WTC11 (cell line): ENCODE results near the gene MMP28. TPM values are rescaled to one million over a fixed set of nuclear protein-coding genes. Genes with fewer than 3 reads are reported as not detected.

ENCODE experiments used
- ATAC-seq: fragments of 200-7000 bp; cut with Tn5 transposase; 2 replicates; pipeline ENCODE4 v1.10.0; 2021; ENCODE audit warnings: mild to moderate bottlenecking, moderate library complexity
- CTCF ChIA-PET: fragments of 300-600 bp; sonication (Branson Sonifier 250); formaldehyde crosslinking; loops from one replicate; lab custom pipeline; 2021; ENCODE audit warnings: antibody characterized with exemption; lab: Charles Lee
- POLR2A ChIA-PET: fragments of 350-600 bp; sonication (Branson Sonifier 250); formaldehyde crosslinking; loops from one replicate; lab custom pipeline; 2021; ENCODE audit warnings: antibody characterized with exemption; lab: Charles Lee
- DNase-seq: peaks from one replicate; pipeline ENCODE4 v3.0.0; 2021; ENCODE audit warnings: low spot score
- H3K27ac Mint-ChIP-seq: 2 replicates; pipeline ENCODE4 v1.8.0; 2021; ENCODE audit warnings: mixed read lengths
- H3K27me3 Mint-ChIP-seq: 2 replicates; pipeline ENCODE4 v1.8.0; 2021; ENCODE audit warnings: low read depth, mild to moderate bottlenecking, moderate library complexity, mixed read lengths
- H3K36me3 Mint-ChIP-seq: 2 replicates; pipeline ENCODE4 v1.8.0; 2021; ENCODE audit warnings: mixed read lengths
- H3K4me1 Mint-ChIP-seq: 2 replicates; pipeline ENCODE4 v1.8.0; 2022; ENCODE audit warnings: mixed read lengths
- H3K4me3 Mint-ChIP-seq: 2 replicates; pipeline ENCODE4 v1.8.0; 2021; ENCODE audit warnings: mild to moderate bottlenecking, moderate library complexity, mixed read lengths
- H3K9me3 Mint-ChIP-seq: 2 replicates; pipeline ENCODE4 v1.8.0; 2021; ENCODE audit warnings: mixed read lengths
- AR ChIP-seq: fragments of 250-450 bp; sonication (Bioruptor Pico); IDR thresholded peaks from 2 replicates; pipeline ENCODE4 v1.9.0; 2021; ENCODE audit warnings: mild to moderate bottlenecking
- CREM ChIP-seq: sonication (generic); formaldehyde crosslinking; IDR thresholded peaks from 2 replicates; pipeline ENCODE4 v1.8.1; 2022; ENCODE audit warnings: mild to moderate bottlenecking, missing genetic modification reagents, moderate library complexity
- CTCF ChIP-seq: fragments of 200-600 bp; IDR thresholded peaks from 2 replicates; pipeline ENCODE4 v1.8.0; 2022; ENCODE audit warnings: antibody characterized with exemption
- E2F4 ChIP-seq: sonication (generic); formaldehyde crosslinking; IDR thresholded peaks from 2 replicates; pipeline ENCODE4 v1.8.1; 2022; ENCODE audit warnings: low read depth, mild to moderate bottlenecking, moderate library complexity, missing genetic modification reagents, borderline replicate concordance
- ELF4 ChIP-seq: sonication (generic); formaldehyde crosslinking; IDR thresholded peaks from 2 replicates; pipeline ENCODE4 v1.8.1; 2022; ENCODE audit warnings: low read depth, mild to moderate bottlenecking, moderate library complexity, missing genetic modification reagents
- ETV6 ChIP-seq: sonication (generic); formaldehyde crosslinking; IDR thresholded peaks from 2 replicates; pipeline ENCODE4 v1.8.1; 2022; ENCODE audit warnings: mild to moderate bottlenecking, missing genetic modification reagents
- FOXP1 ChIP-seq: sonication (generic); formaldehyde crosslinking; IDR thresholded peaks from 2 replicates; pipeline ENCODE4 v1.8.0; 2022; ENCODE audit warnings: missing genetic modification reagents, mild to moderate bottlenecking, moderate library complexity, borderline replicate concordance
- JAZF1 ChIP-seq: fragments of 250-450 bp; sonication (Bioruptor Pico); IDR thresholded peaks from 2 replicates; pipeline ENCODE4 v1.9.0; 2021; ENCODE audit warnings: moderate library complexity, mild to moderate bottlenecking, inconsistent platforms
- KAT7 ChIP-seq: sonication (generic); formaldehyde crosslinking; IDR thresholded peaks from 2 replicates; pipeline ENCODE4 v1.8.1; 2023; ENCODE audit warnings: missing genetic modification reagents, mild to moderate bottlenecking, borderline replicate concordance
- NFE2L1 ChIP-seq: sonication (generic); formaldehyde crosslinking; IDR thresholded peaks from 2 replicates; pipeline ENCODE4 v1.8.1; 2023; ENCODE audit warnings: missing genetic modification reagents
- NR2C2 ChIP-seq: sonication (generic); formaldehyde crosslinking; IDR thresholded peaks from 2 replicates; pipeline ENCODE4 v1.8.0; 2022; ENCODE audit warnings: mild to moderate bottlenecking, missing genetic modification reagents
- SMAD3 ChIP-seq: sonication (generic); formaldehyde crosslinking; IDR thresholded peaks from 2 replicates; pipeline ENCODE4 v1.8.0; 2022; ENCODE audit warnings: missing genetic modification reagents, mild to moderate bottlenecking, borderline replicate concordance
- SOX15 ChIP-seq: fragments of 250-450 bp; sonication (Bioruptor Pico); IDR thresholded peaks from 2 replicates; pipeline ENCODE4 v1.9.0; 2021; ENCODE audit warnings: mild to moderate bottlenecking
- USF2 ChIP-seq: sonication (generic); formaldehyde crosslinking; IDR thresholded peaks from 2 replicates; pipeline ENCODE4 v1.8.1; 2023; ENCODE audit warnings: mild to moderate bottlenecking, missing genetic modification reagents, moderate library complexity
- ZMAT4 ChIP-seq: fragments of 250-450 bp; sonication (Bioruptor Pico); IDR thresholded peaks from 2 replicates; pipeline ENCODE4 v1.9.0; 2021; ENCODE audit warnings: mild to moderate bottlenecking
- ZNF232 ChIP-seq: sonication (generic); formaldehyde crosslinking; IDR thresholded peaks from 2 replicates; pipeline ENCODE4 v1.8.0; 2022; ENCODE audit warnings: mild to moderate bottlenecking, missing genetic modification reagents
- ZNF396 ChIP-seq: fragments of 250-450 bp; sonication (Bioruptor Pico); IDR thresholded peaks from 2 replicates; pipeline ENCODE4 v1.8.0; 2021; ENCODE audit warnings: mild to moderate bottlenecking, moderate library complexity, borderline replicate concordance
- ZNF416 ChIP-seq: fragments of 250-450 bp; sonication (Bioruptor Pico); IDR thresholded peaks from 2 replicates; pipeline ENCODE4 v1.9.0; 2021; ENCODE audit warnings: mild to moderate bottlenecking, inconsistent platforms
- total RNA-seq: library from RNA; stranded (reverse); gene quantifications from 3 replicates; pipeline ENCODE4 v1.2.3, GENCODE V29; 2021

MMP28 gene
- total RNA-seq, 1 experiment from 2014 or later = 0.22 TPM

GRCh38 chr17:35766903-35767510, 28.4 kb downstream of the MMP28 start:
- Mint-ChIP-seq H3K27me3 (peaks cover 6% of the 10 kb centered on the region), H3K9me3 (0 out of 2 replicates have a peak, but pooled peaks cover 3% of the 10 kb centered on the region), H3K4me3 (no peak overlapping the region), H3K4me1 (peaks cover 20% of the 10 kb centered on the region), H3K36me3 (no peaks in the 10 kb centered on the region), H3K27ac (no peak overlapping the region)
- no peak for TF ChIP-seq SOX15 (CRISPR knock-in tag)
- no peak for TF ChIP-seq AR
- TF ChIP-seq NR2C2 (CRISPR knock-in tag) = no peak
- no peak for TF ChIP-seq SMAD3 (CRISPR knock-in tag)
- TF ChIP-seq ZNF416 = no peak
- no peak for TF ChIP-seq USF2 (CRISPR knock-in tag)
- ChIA-PET POLR2A (no interaction called here), CTCF (interaction anchor here (0.5 to 4.6 kb wide), 10 partner anchors 10 to 60 kb away, joined by 3 to 161 read pairs (median 4); partner anchors contain the start of gene TAF15)
- ATAC-seq (no peak), DNase-seq (no peak)

GRCh38 chr17:35766489-35766877, 29.0 kb downstream of the MMP28 start:
- Mint-ChIP-seq H3K4me1 (peaks cover 17% of the 10 kb centered on the region), H3K27ac (no peak overlapping the region)
- no peak for ATAC-seq
- CTCF ChIA-PET = interaction anchor here (0.8 to 4.6 kb wide), 7 partner anchors 11 to 43 kb away, joined by 3 to 161 read pairs (median 4); partner anchors contain the start of gene TAF15
- DNase-seq = no peak
- TF ChIP-seq CTCF (no peak), ZNF396 (CRISPR knock-in tag) (no peak), E2F4 (CRISPR knock-in tag) (no peak)
- TF ChIP-seq, all 79 proteins: peak for 0
- Mint-ChIP-seq H3K9me3 (0 out of 2 replicates have a peak, but pooled peaks cover 3% of the 10 kb centered on the region), H3K27me3 (peaks cover 6% of the 10 kb centered on the region), H3K4me3 (no peak overlapping the region), H3K36me3 (no peaks in the 10 kb centered on the region)
- POLR2A ChIA-PET = no interaction called here

- Mint-ChIP-seq H3K27me3 (peaks cover 6% of the 10 kb centered on the region), H3K27ac (no peak overlapping the region), H3K36me3 (no peaks in the 10 kb centered on the region), H3K4me1 (peaks cover 17% of the 10 kb centered on the region), H3K9me3 (0 out of 2 replicates have a peak, but pooled peaks cover 3% of the 10 kb centered on the region), H3K4me3 (no peak overlapping the region)
- DNase-seq = no peak
- POLR2A ChIA-PET = no interaction called here
- ATAC-seq = no peak
- TF ChIP-seq AR (no peak), KAT7 (CRISPR knock-in tag) (no peak), JAZF1 (no peak), NFE2L1 (no peak), ZMAT4 (CRISPR knock-in tag) (no peak), ZNF232 (CRISPR knock-in tag) (no peak), ETV6 (CRISPR knock-in tag) (no peak), ELF4 (no peak), CREM (CRISPR knock-in tag) (no peak), FOXP1 (no peak)
- CTCF ChIA-PET = interaction anchor here (1.6 to 5.8 kb wide), 9 partner anchors 8 to 210 kb away, joined by 5 to 161 read pairs (median 53); partner anchors contain the start of genes GAS2L2, MMP28 and TAF15
These were observed 29.5 kb downstream of the MMP28 start for GRCh38 chr17:35765756-35766488.
